Activated CD8-positive, alpha-beta memory T cell treated with anti-CD3 and anti-CD28 coated beads, Interleukin-2, amount 50 U/mL, for 1 hour (primary cell): ENCODE results near the gene KCND2.

Experiments
- DNase-seq: peaks from one replicate; pipeline ENCODE4 v3.0.0-alpha.2; 2020; ENCODE audit errors: extremely low read depth

Gene KCND2

GRCh38 chr7:120412139-120413050 is 139.4 kb downstream of the KCND2 start:
- DNase-seq = no peak

- no peak for DNase-seq
These were observed 140.2 kb downstream of the KCND2 start for GRCh38 chr7:120413164-120413563.

GRCh38 chr7:120417244-120417979 is 144.4 kb downstream of the KCND2 start:
- no peak for DNase-seq

- DNase-seq = no peak
These were observed 148.2 kb downstream of the KCND2 start for GRCh38 chr7:120421151-120421651.

- DNase-seq = no peak
These were observed 158.0 kb downstream of the KCND2 start for GRCh38 chr7:120431016-120431415.

GRCh38 chr7:120436487-120437060 is 163.6 kb downstream of the KCND2 start:
- no peak for DNase-seq

- DNase-seq = no peak
These were observed 168.9 kb downstream of the KCND2 start for GRCh38 chr7:120441850-120442249.

- DNase-seq = no peak
These were observed 169.9 kb downstream of the KCND2 start for GRCh38 chr7:120442838-120443237.

GRCh38 chr7:120444650-120445049 is 171.7 kb downstream of the KCND2 start:
- no peak for DNase-seq

- DNase-seq = no peak
These were observed 172.3 kb downstream of the KCND2 start for GRCh38 chr7:120445276-120445675.

- DNase-seq = no peak
These were observed 179.7 kb downstream of the KCND2 start for GRCh38 chr7:120452665-120453064.

GRCh38 chr7:120456699-120457098 is 183.7 kb downstream of the KCND2 start:
- no peak for DNase-seq

- DNase-seq = no peak
These were observed 188.0 kb downstream of the KCND2 start for GRCh38 chr7:120460949-120461348.

- no peak for DNase-seq
These were observed 190.0 kb downstream of the KCND2 start for GRCh38 chr7:120462991-120463390.

GRCh38 chr7:120464104-120464503 is 191.1 kb downstream of the KCND2 start:
- DNase-seq = no peak

GRCh38 chr7:120467676-120468075 is 194.7 kb downstream of the KCND2 start:
- no peak for DNase-seq

GRCh38 chr7:120468611-120469010 is 195.6 kb downstream of the KCND2 start:
- no peak for DNase-seq

- no peak for DNase-seq
These were observed 199.9 kb downstream of the KCND2 start for GRCh38 chr7:120472892-120473291.

GRCh38 chr7:120473352-120473751 is 200.4 kb downstream of the KCND2 start:
- no peak for DNase-seq

- DNase-seq = no peak
These were observed 203.0 kb downstream of the KCND2 start for GRCh38 chr7:120475994-120476393.

- no peak for DNase-seq
These were observed 207.5 kb downstream of the KCND2 start for GRCh38 chr7:120480472-120480871.

GRCh38 chr7:120480930-120481329 is 208.0 kb downstream of the KCND2 start:
- DNase-seq = no peak
